Neural cell (in vitro differentiated cells): ENCODE measurements around the gene CAP2. TPM values are rescaled to one million over a fixed set of nuclear protein-coding genes. Genes with fewer than 3 reads are reported as not detected.

ENCODE experiments used
- H2AFZ ChIP-seq: fragments of 200-600, 300-800 bp; sonication (generic), shearing (Covaris generic); 2 replicates; pipeline ENCODE4 v1.6.0; 2014; ENCODE audit warnings: low read depth, mild to moderate bottlenecking, antibody characterized with exemption, low read length, moderate library complexity
- H3F3A ChIP-seq: fragments of 200-600 bp; shearing (Covaris generic); 2 replicates; pipeline ENCODE4 v1.6.1; 2016; ENCODE audit warnings: mild to moderate bottlenecking, moderate library complexity, mixed read lengths, antibody characterized with exemption, low read length; ENCODE audit not compliant: insufficient read depth, poor library complexity, severe bottlenecking
- H3K27ac ChIP-seq: fragments of 200-600, 300-800 bp; sonication (generic), shearing (Covaris generic); 2 replicates; pipeline ENCODE4 v1.5.1; 2014; ENCODE audit warnings: mild to moderate bottlenecking, low read length, moderate library complexity
- H3K27me3 ChIP-seq: fragments of 300-800, 200-600 bp; sonication (generic), shearing (Covaris generic); 2 replicates; pipeline ENCODE4 v1.6.0; 2014; ENCODE audit warnings: mild to moderate bottlenecking, low read depth, low read length, moderate library complexity; ENCODE audit not compliant: insufficient read depth
- H3K36me3 ChIP-seq: fragments of 300-800, 200-600 bp; sonication (generic), shearing (Covaris generic); 2 replicates; pipeline ENCODE4 v1.5.1; 2014; ENCODE audit warnings: mild to moderate bottlenecking, antibody characterized with exemption, low read length, moderate library complexity; ENCODE audit not compliant: insufficient read depth
- H3K4me2 ChIP-seq: fragments of 300-800, 200-600 bp; sonication (generic), shearing (Covaris generic); 2 replicates; pipeline ENCODE4 v1.6.0; 2014; ENCODE audit warnings: mild to moderate bottlenecking, low read length
- H3K4me3 ChIP-seq: fragments of 300-800, 200-600 bp; sonication (generic), shearing (Covaris generic); 2 replicates; pipeline ENCODE4 v1.5.1; 2014; ENCODE audit warnings: mild to moderate bottlenecking, low read length, moderate library complexity
- H3K79me2 ChIP-seq: fragments of 200-600 bp; shearing (Covaris generic); replicated peaks from 2 replicates; pipeline ENCODE4 v1.6.0; 2014; ENCODE audit warnings: mild to moderate bottlenecking, low read length, moderate library complexity; ENCODE audit not compliant: insufficient read depth
- H3K9ac ChIP-seq: fragments of 300-800, 200-600 bp; sonication (generic), shearing (Covaris generic); 2 replicates; pipeline ENCODE4 v1.6.1; 2016; ENCODE audit warnings: mild to moderate bottlenecking, low read length, mixed read lengths
- H3K9me2 ChIP-seq: fragments of 200-600 bp; shearing (Covaris generic); 2 replicates; pipeline ENCODE4 v1.6.1; 2016; ENCODE audit warnings: mild to moderate bottlenecking, low read length, mixed read lengths; ENCODE audit not compliant: insufficient read depth
- H3K9me3 ChIP-seq: fragments of 200-600, 300-800 bp; sonication (generic), shearing (Covaris generic); 2 replicates; pipeline ENCODE4 v1.6.1; 2016; ENCODE audit warnings: mild to moderate bottlenecking, mixed run types, low read length, moderate library complexity, mixed read lengths
- H4K20me1 ChIP-seq: fragments of 200-600 bp; shearing (Covaris generic); 2 replicates; pipeline ENCODE4 v1.6.1; 2016; ENCODE audit warnings: mild to moderate bottlenecking, mixed run types; ENCODE audit not compliant: insufficient read depth
- CTCF ChIP-seq: fragments of 450-650 bp; IDR thresholded peaks from 2 replicates; pipeline ENCODE4 v1.5.1; 2014; ENCODE audit warnings: antibody characterized with exemption, mild to moderate bottlenecking, moderate library complexity; ENCODE audit not compliant: poor library complexity, severe bottlenecking
- EP300 ChIP-seq: fragments of 450-650 bp; conservative IDR thresholded peaks from 2 replicates; pipeline ENCODE4 v1.6.1; 2014; ENCODE audit warnings: antibody characterized with exemption, mild to moderate bottlenecking, moderate library complexity; ENCODE audit not compliant: poor library complexity, severe bottlenecking
- EZH2 ChIP-seq: fragments of 200-600, 300-800 bp; shearing (Covaris generic), sonication (generic); IDR thresholded peaks from 2 replicates; pipeline ENCODE4 v1.6.1; 2014; ENCODE audit warnings: antibody characterized with exemption, low read length, borderline replicate concordance, mild to moderate bottlenecking; ENCODE audit not compliant: insufficient read depth, poor library complexity, severe bottlenecking
- MXI1 ChIP-seq: fragments of 450-650 bp; conservative IDR thresholded peaks from 2 replicates; pipeline ENCODE4 v1.6.1; 2014; ENCODE audit warnings: antibody characterized with exemption, mild to moderate bottlenecking; ENCODE audit not compliant: poor library complexity, severe bottlenecking
- POLR2AphosphoS5 ChIP-seq: IDR thresholded peaks from 2 replicates; pipeline ENCODE4 v1.6.1; 2012
- RAD21 ChIP-seq: fragments of 450-650 bp; conservative IDR thresholded peaks from 2 replicates; pipeline ENCODE4 v1.6.1; 2014; ENCODE audit warnings: antibody characterized with exemption, mild to moderate bottlenecking, moderate library complexity
- REST ChIP-seq: IDR thresholded peaks from 2 replicates; pipeline ENCODE4 v1.6.1; 2012; ENCODE audit warnings: borderline replicate concordance
- SMC3 ChIP-seq: fragments of 450-650 bp; conservative IDR thresholded peaks from 2 replicates; pipeline ENCODE4 v1.6.1; 2014; ENCODE audit warnings: antibody characterized with exemption, mild to moderate bottlenecking, moderate library complexity; ENCODE audit not compliant: poor library complexity
- TAF1 ChIP-seq: IDR thresholded peaks from 2 replicates; pipeline ENCODE4 v1.6.1; 2012; ENCODE audit warnings: low read depth
- polyA minus RNA-seq: library from RNA; depleted of rRNA, polyadenylated mRNA; stranded (reverse); fragments of >200 nt; gene quantifications from 2 replicates; pipeline ENCODE4 v1.2.3, GENCODE V29; 2014
- polyA plus RNA-seq: library from polyadenylated mRNA; depleted of rRNA; stranded (reverse); fragments of >200 nt; gene quantifications from 2 replicates; pipeline ENCODE4 v1.2.3, GENCODE V29; 2014

The CAP2 gene, protein sequence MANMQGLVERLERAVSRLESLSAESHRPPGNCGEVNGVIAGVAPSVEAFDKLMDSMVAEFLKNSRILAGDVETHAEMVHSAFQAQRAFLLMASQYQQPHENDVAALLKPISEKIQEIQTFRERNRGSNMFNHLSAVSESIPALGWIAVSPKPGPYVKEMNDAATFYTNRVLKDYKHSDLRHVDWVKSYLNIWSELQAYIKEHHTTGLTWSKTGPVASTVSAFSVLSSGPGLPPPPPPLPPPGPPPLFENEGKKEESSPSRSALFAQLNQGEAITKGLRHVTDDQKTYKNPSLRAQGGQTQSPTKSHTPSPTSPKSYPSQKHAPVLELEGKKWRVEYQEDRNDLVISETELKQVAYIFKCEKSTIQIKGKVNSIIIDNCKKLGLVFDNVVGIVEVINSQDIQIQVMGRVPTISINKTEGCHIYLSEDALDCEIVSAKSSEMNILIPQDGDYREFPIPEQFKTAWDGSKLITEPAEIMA
- polyA plus RNA-seq (11.8 and 13.4 TPM in 2 replicates), polyA minus RNA-seq (18.5 and 19.3 TPM in 2 replicates)

GRCh38 chr6:17392978-17393891, at the start of gene CAP2:
Gene CAP2, plus strand, starts transcription at chr6:17393595. Its CDS starts 27,961 bp downstream, at chr6:17421556.
- Histone ChIP-seq H3K4me2 (peak within 1 kb of the TSS; percentile 60), H4K20me1 (no peaks in the 10 kb centered on the region), H3K4me3 (peak within 1 kb of the TSS; percentile 79), H3K9me2 (no peaks in the 10 kb centered on the region), H3K27me3 (no peaks in the 10 kb centered on the region), H2AFZ (peak within 1 kb of the TSS; percentile 78), H3K27ac (peak within 1 kb of the TSS; percentile 57), H3F3A (no peaks in the 10 kb centered on the region), H3K9me3 (no peaks in the 10 kb centered on the region), H3K79me2 (peaks cover 3% of the 10 kb centered on the region), H3K9ac (peak within 1 kb of the TSS; percentile 69), H3K36me3 (no peaks in the 10 kb centered on the region)
- TF ChIP-seq MXI1, result peak; percentile 85
- peak; percentile 18 for TF ChIP-seq EP300
- peak; percentile 17 for TF ChIP-seq CTCF
- peak; percentile 75 for TF ChIP-seq TAF1
- TF ChIP-seq SMC3, result peak; percentile 64
- no peak for TF ChIP-seq EZH2
- peak; percentile 47 for TF ChIP-seq REST
- peak; percentile 53 for TF ChIP-seq RAD21
- peak; percentile 64 for TF ChIP-seq POLR2AphosphoS5

- H3K4me3 ChIP-seq, result no peak overlapping the region
- no peak overlapping the region for H3K4me2 ChIP-seq
- no peaks in the 10 kb centered on the region for H4K20me1 ChIP-seq
- no peaks in the 10 kb centered on the region for H3K9me2 ChIP-seq
- H3K27ac ChIP-seq, result no peak overlapping the region
- no peak overlapping the region for H2AFZ ChIP-seq
- H3K9me3 ChIP-seq, result no peaks in the 10 kb centered on the region
- H3K36me3 ChIP-seq, result no peaks in the 10 kb centered on the region
- H3F3A ChIP-seq, result no peaks in the 10 kb centered on the region
- no peak overlapping the region for H3K9ac ChIP-seq
- no peaks in the 10 kb centered on the region for H3K79me2 ChIP-seq
- no peaks in the 10 kb centered on the region for H3K27me3 ChIP-seq
- TF ChIP-seq TAF1, result no peak
- TF ChIP-seq MXI1, result no peak
- no peak for TF ChIP-seq EZH2
- no peak for TF ChIP-seq POLR2AphosphoS5
- TF ChIP-seq REST, result no peak
- TF ChIP-seq CTCF, result no peak
- no peak for TF ChIP-seq SMC3
- TF ChIP-seq RAD21, result no peak
- TF ChIP-seq EP300, result no peak
These were observed 46.4 kb upstream of the CAP2 start for GRCh38 chr6:17347012-17347411.
